Calu3 (cell line): ENCODE results near the gene WIPF3. TPM values are rescaled to one million over a fixed set of nuclear protein-coding genes. Genes with fewer than 3 reads are reported as not detected.

ENCODE experiments used
- BruUV-seq: library from RNA; stranded (reverse); fragments of 400-500 nt; replicated peaks from 2 replicates; lab custom pipeline; 2021; lab: Mats Ljungman, UMichigan
- CTCF ChIA-PET: fragments of 300-600 bp; sonication (Branson Sonifier 250); formaldehyde crosslinking; loops from one replicate; lab custom pipeline; 2022; ENCODE audit warnings: antibody characterized with exemption; lab: Charles Lee
- DNase-seq: peaks from one replicate; pipeline ENCODE4 v3.0.0; 2022
- H3K27ac Mint-ChIP-seq: one replicate; pipeline ENCODE4 v1.8.0; 2022; ENCODE audit warnings: mixed read lengths; ENCODE audit not compliant: unreplicated experiment
- H3K27me3 Mint-ChIP-seq: one replicate; pipeline ENCODE4 v1.8.0; 2022; ENCODE audit warnings: mixed read lengths; ENCODE audit not compliant: unreplicated experiment
- H3K36me3 Mint-ChIP-seq: one replicate; pipeline ENCODE4 v1.8.0; 2022; ENCODE audit warnings: mild to moderate bottlenecking, moderate library complexity, mixed read lengths; ENCODE audit not compliant: insufficient read depth, unreplicated experiment
- H3K4me1 Mint-ChIP-seq: one replicate; pipeline ENCODE4 v1.8.0; 2022; ENCODE audit warnings: mild to moderate bottlenecking, low read depth, mixed read lengths; ENCODE audit not compliant: unreplicated experiment
- H3K4me3 Mint-ChIP-seq: one replicate; pipeline ENCODE4 v1.8.0; 2022; ENCODE audit warnings: mild to moderate bottlenecking, low read depth, moderate library complexity, mixed read lengths; ENCODE audit not compliant: unreplicated experiment
- H3K9me3 Mint-ChIP-seq: one replicate; pipeline ENCODE4 v1.8.0; 2022; ENCODE audit warnings: low read depth, mixed read lengths; ENCODE audit not compliant: unreplicated experiment
- intact Hi-C: fragments of 100-400 bp; cut with micrococcal nuclease; formaldehyde crosslinking; loops from one replicate; pipeline ENCODE4 v1.10.0; 2022; ENCODE audit not compliant: unreplicated experiment
- total RNA-seq: library from RNA; stranded (reverse); gene quantifications from 2 replicates; pipeline ENCODE4 v1.2.3, GENCODE V29; 2022
- TF ChIP-seq, protein P1 (sequence below): fragments of 200-600 bp; IDR thresholded peaks from one replicate; pipeline ENCODE4 v1.8.0; 2022; ENCODE audit warnings: antibody characterized with exemption; ENCODE audit not compliant: unreplicated experiment

Gene WIPF3
- total RNA-seq, 1 experiment from 2014 or later = 4.9 TPM

DNA sequence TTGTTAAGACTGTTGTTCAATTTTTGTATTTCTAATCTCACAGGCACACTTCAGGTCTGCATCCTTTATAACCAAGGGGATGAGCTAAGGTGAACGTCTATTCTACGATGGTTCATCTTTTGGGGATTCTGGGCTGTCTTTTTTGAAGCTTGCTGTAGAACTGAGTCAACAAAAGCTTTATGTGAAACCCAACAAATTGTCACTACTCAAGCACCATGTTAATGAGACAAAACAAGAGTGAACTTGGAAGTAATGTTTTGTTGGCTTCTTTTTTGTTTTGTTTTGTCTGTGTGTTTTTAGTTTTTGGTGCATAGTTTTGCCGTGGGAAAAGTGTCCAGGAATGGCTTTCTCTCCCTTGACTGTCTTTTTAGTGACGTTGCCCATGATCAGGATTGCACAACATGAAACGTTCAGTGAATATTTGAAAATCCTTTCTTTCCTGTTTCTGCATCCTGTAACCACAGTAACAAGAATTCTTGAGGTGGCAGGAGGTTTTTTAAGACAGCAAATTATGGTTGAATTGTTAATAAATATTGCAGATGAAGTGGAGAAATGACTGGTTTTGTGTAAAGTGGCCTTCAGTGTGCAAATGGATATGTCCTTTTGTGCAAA lies 65.6 kb downstream of the WIPF3 start:
- no peak for DNase-seq

DNA sequence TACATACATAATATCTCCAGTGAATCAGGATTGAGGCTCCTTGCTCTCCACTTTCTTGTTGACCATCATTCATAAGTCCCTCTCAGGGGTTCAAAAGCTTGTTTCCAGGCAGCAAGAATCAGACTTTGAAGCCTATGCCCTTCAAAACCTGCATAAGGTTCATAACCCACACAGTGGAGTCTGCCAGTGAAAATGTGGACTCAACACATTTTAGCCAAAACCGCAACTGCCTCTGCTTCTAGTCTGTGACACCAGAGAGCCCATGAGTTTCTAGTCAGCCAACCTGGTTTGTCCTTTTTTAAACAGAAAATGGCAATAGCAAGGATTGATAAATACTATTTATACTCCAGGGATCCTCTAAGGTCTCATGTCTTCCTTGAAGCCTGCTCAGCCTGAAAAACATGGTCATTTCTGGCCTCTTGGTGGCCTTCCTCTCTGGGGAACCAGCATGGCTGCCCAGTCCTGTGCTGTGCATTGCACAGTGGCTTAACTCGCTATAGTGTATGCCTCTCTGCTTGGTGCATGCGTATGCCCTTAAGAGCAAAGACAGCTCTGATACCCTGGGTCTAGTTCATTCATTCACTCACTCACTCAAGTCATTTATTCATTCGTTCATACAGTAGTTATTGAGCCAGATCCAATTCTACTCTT lies 67.5 kb downstream of the WIPF3 start:
- no TSS peak for BruUV-seq
- Mint-ChIP-seq H3K27me3 (no peaks in the 10 kb centered on the region), H3K4me3 (no peak overlapping the region), H3K36me3 (no peaks in the 10 kb centered on the region), H3K9me3 (no peaks in the 10 kb centered on the region), H3K4me1 (no peaks in the 10 kb centered on the region), H3K27ac (no peak overlapping the region)
- TF ChIP-seq, protein P1, sequence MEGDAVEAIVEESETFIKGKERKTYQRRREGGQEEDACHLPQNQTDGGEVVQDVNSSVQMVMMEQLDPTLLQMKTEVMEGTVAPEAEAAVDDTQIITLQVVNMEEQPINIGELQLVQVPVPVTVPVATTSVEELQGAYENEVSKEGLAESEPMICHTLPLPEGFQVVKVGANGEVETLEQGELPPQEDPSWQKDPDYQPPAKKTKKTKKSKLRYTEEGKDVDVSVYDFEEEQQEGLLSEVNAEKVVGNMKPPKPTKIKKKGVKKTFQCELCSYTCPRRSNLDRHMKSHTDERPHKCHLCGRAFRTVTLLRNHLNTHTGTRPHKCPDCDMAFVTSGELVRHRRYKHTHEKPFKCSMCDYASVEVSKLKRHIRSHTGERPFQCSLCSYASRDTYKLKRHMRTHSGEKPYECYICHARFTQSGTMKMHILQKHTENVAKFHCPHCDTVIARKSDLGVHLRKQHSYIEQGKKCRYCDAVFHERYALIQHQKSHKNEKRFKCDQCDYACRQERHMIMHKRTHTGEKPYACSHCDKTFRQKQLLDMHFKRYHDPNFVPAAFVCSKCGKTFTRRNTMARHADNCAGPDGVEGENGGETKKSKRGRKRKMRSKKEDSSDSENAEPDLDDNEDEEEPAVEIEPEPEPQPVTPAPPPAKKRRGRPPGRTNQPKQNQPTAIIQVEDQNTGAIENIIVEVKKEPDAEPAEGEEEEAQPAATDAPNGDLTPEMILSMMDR = no peak
- intact Hi-C loops = no loop called here
- CTCF ChIA-PET = no interaction called here
- DNase-seq = no peak

More for the DNA sequence above, 65.6 kb downstream of the WIPF3 start:
- no peak overlapping the region for H3K27ac Mint-ChIP-seq
- no peaks in the 10 kb centered on the region for H3K27me3 Mint-ChIP-seq
- no peaks in the 10 kb centered on the region for H3K36me3 Mint-ChIP-seq
- no peaks in the 10 kb centered on the region for H3K4me1 Mint-ChIP-seq
- intact Hi-C loops = no loop called here
- TF ChIP-seq, protein P1 = no peak
- BruUV-seq = no TSS peak
- H3K4me3 Mint-ChIP-seq = no peak overlapping the region
- CTCF ChIA-PET = no interaction called here
- H3K9me3 Mint-ChIP-seq = no peaks in the 10 kb centered on the region

DNA sequence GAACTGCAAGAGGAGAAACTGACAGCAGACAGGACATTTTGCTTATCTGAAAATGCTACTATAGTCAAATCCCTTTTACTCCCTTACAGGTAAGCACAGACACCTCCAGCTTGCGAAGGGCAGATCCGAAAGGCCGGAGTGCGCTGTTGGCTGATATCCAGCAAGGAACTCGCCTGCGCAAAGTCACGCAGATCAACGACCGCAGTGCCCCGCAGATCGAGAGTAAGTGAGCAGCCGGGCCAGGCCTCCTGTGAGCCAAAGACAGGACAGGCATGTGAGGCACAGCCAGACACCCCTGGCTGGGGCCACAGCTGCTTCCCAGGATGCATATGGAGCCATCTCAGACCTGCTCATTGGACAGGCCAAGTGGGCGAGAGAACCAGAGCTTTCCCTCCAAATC lies 69.4 kb downstream of the WIPF3 start:
- Mint-ChIP-seq H3K27me3 (no peaks in the 10 kb centered on the region), H3K4me3 (no peak overlapping the region), H3K27ac (no peak overlapping the region), H3K4me1 (no peaks in the 10 kb centered on the region), H3K36me3 (no peaks in the 10 kb centered on the region), H3K9me3 (no peaks in the 10 kb centered on the region)
- CTCF ChIA-PET = interaction anchor here (1.2 kb wide), 1 partner anchor 240 kb away, joined by 4 read pairs; no protein-coding TSS in a partner anchor
- no TSS peak for BruUV-seq
- intact Hi-C loops = no loop called here
- TF ChIP-seq, protein P1 = no peak
- DNase-seq = no peak

DNA sequence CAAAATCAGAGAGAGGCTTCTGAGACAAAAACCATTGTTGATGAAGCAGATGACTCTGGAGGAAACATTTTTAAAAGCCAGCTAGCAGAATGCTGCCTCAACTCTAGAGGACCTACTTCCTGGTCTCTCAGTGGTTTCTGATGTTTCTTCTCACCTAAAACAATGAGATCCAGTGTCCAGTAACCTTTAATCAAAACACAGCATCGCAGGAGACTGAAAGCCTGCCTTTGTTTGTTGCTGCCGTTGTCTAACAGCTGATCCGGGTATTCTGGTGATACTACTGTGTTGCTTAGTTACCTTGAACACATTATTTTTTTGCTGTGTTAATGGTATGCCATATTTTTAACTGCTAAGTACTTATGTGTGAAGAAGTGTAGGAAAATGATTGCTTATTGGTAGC lies 70.9 kb downstream of the WIPF3 start:
- CTCF ChIA-PET = interaction anchor here (1.3 to 2.7 kb wide), 4 partner anchors 23 to 242 kb away, joined by 3 to 17 read pairs (median 8); no protein-coding TSS in a partner anchor
- peak overlapping the region; percentile 50 for H3K27ac Mint-ChIP-seq
- no TSS peak for BruUV-seq
- no peak overlapping the region for H3K4me3 Mint-ChIP-seq
- H3K36me3 Mint-ChIP-seq = no peaks in the 10 kb centered on the region
- H3K27me3 Mint-ChIP-seq = no peaks in the 10 kb centered on the region
- no peaks in the 10 kb centered on the region for H3K4me1 Mint-ChIP-seq
- peak; percentile 55 for DNase-seq
- intact Hi-C loops = loop anchor here (1.0 kb wide), 1 partner anchor 44 kb away; no protein-coding TSS in a partner anchor
- TF ChIP-seq, protein P1 = no peak
- H3K9me3 Mint-ChIP-seq = no peaks in the 10 kb centered on the region
